ENCODE measurements around the gene FBXO24. TPM values are rescaled to one million over a fixed set of nuclear protein-coding genes. Genes with fewer than 3 reads are reported as not detected.

FBXO24 gene
- polyA plus RNA-seq, 1 of the 3 experiments (the other 2 are of a cell fraction) = 0.94 TPM

GRCh38 chr7:100575746-100576383, 10.3 kb upstream of the FBXO24 start:
- Histone ChIP-seq H3K4me2 (no peak overlapping the region), H4K20me1 (ENCODE audit: insufficient read depth) (no peaks in the 10 kb centered on the region), H3K9me3 (no peaks in the 10 kb centered on the region), H3K36me3 (replicated peaks in 1 of 2; ENCODE audit: control insufficient read depth in 1 of 2, insufficient read depth in 2 of 2, low read length in 1 of 2) (peaks cover 21 to 45% of the 10 kb centered on the region in 2 experiments), H3K27me3 (ENCODE audit: insufficient read depth) (no peaks in the 10 kb centered on the region), H2AFZ (ENCODE audit: low read depth) (no peak overlapping the region), H3K4me3 (ENCODE audit: low read depth in 2 of 2, low read length in 1 of 2) (no peak overlapping the region), H3K9me2 (no peaks in the 10 kb centered on the region), H3K4me1 (ENCODE audit: control insufficient read depth in 1 of 2, insufficient read depth in 2 of 2, low read depth in 1 of 2, low read length in 1 of 2) (peaks cover 0 to 4% of the 10 kb centered on the region in 2 experiments; a peak in 1 of 4 replicates), H3K9ac (no peak overlapping the region), H3F3A (replicated peaks; ENCODE audit: insufficient read depth) (no peaks in the 10 kb centered on the region), H3K27ac (ENCODE audit: low read depth in 2 of 2, low read length in 1 of 2) (no peak overlapping the region), H3K79me2 (ENCODE audit: insufficient read depth) (no peaks in the 10 kb centered on the region)
- POLR2A ChIA-PET = interaction anchor here (0.6 kb wide), 1 partner anchor 173 kb away, joined by 3 read pairs; no protein-coding TSS in a partner anchor
- peak; percentile 24 for DNase-seq
- no peak for TF ChIP-seq MXI1 (IDR thresholded peaks at IDR 0.05; ENCODE audit: low read depth, low read length)
- no peak for TF ChIP-seq MAX (IDR thresholded peaks at IDR 0.05; ENCODE audit: low read depth)
- TF ChIP-seq EP300 (IDR thresholded peaks at IDR 0.05; ENCODE audit: borderline replicate concordance in 1 of 2, low read depth in 1 of 2, low read length in 1 of 2) = no peak
- TF ChIP-seq USF2 (IDR thresholded peaks at IDR 0.05; ENCODE audit: borderline replicate concordance, low read depth, low read length) = no peak
- TF ChIP-seq ELF1 (IDR thresholded peaks at IDR 0.05) = no peak
- no peak for TF ChIP-seq MEF2A (IDR thresholded peaks at IDR 0.05; ENCODE audit: borderline replicate concordance, low read depth)
- no peak for TF ChIP-seq GABPA (IDR thresholded peaks at IDR 0.05; ENCODE audit: low read depth)
- TF ChIP-seq JUND (IDR thresholded peaks at IDR 0.05) = no peak
- TF ChIP-seq PBX3 (IDR thresholded peaks at IDR 0.05) = no peak
- TF ChIP-seq YY1 (IDR thresholded peaks at IDR 0.05; ENCODE audit: low read depth) = no peak
- TF ChIP-seq CTCF (IDR thresholded peaks at IDR 0.05) = no peak
- no peak for TF ChIP-seq ZBTB33 (IDR thresholded peaks at IDR 0.05; ENCODE audit: borderline replicate concordance, low read depth)
- TF ChIP-seq TEAD4 (IDR thresholded peaks at IDR 0.05; ENCODE audit: borderline replicate concordance, insufficient read depth) = no peak
- TF ChIP-seq CHD2 (IDR thresholded peaks at IDR 0.05; ENCODE audit: low read length, partially characterized antibody) = no peak
- TF ChIP-seq GATA2 (CRISPR knock-in tag; IDR thresholded peaks at IDR 0.05) = no peak
- no peak for TF ChIP-seq FOXJ3 (CRISPR knock-in tag; IDR thresholded peaks at IDR 0.05)
- no peak for TF ChIP-seq NRF1 (IDR thresholded peaks at IDR 0.05; ENCODE audit: low read depth, low read length)
- no peak for TF ChIP-seq REST (IDR thresholded peaks at IDR 0.05; ENCODE audit: low read depth, low read length)
- CTCF ChIA-PET = interaction anchor here (1.2 to 4.3 kb wide), 5 partner anchors 11 to 16 kb away, joined by 3 to 30 read pairs (median 8); partner anchors contain the start of gene FBXO24
- 89% methylated on average over 16 of the region's 17 CpGs for WGBS (ENCODE audit: low lambda C conversion rate)
